OCI-LY7 (cell line): ENCODE data around the gene CLPSL1. TPM values are rescaled to one million over a fixed set of nuclear protein-coding genes. Genes with fewer than 3 reads are reported as not detected.

ENCODE experiments used
- total RNA-seq, 2 experiments: library from RNA; depleted of rRNA in 1 of 2; stranded (reverse); fragments of >200 nt in 1 of 2; shearing (Covaris generic) in 1 of 2; gene quantifications; 2 replicates each; pipeline ENCODE4 v1.2.3, GENCODE V29; 2014 to 2022

Gene CLPSL1
- total RNA-seq, 2 experiments from 2014 or later = not detected

Other genes starting within 250 kb of the CLPSL1 start
- 42.5 and 43.2 TPM in 2 replicates for gene FKBP5, start 92.1 kb upstream of the CLPSL1 start, total RNA-seq (2014; rRNA removed; shearing (Covaris generic))
- 79.1 and 81.4 TPM in 2 replicates for gene FKBP5, start 92.1 kb upstream of the CLPSL1 start, total RNA-seq (2022)
- 3.4 and 3.7 TPM in 2 replicates for gene ARMC12, start 44.0 kb upstream of the CLPSL1 start, total RNA-seq (2014; rRNA removed; shearing (Covaris generic))
- 4.4 and 4.9 TPM in 2 replicates for gene ARMC12, start 44.0 kb upstream of the CLPSL1 start, total RNA-seq (2022)
- not detected in 2 replicates for gene CLPSL2, start 4.4 kb upstream of the CLPSL1 start, total RNA-seq (2014; rRNA removed; shearing (Covaris generic))
- not detected in 2 replicates for gene CLPSL2, start 4.4 kb upstream of the CLPSL1 start, total RNA-seq (2022)
- not detected in 2 replicates for gene CLPS, start 16.3 kb downstream of the CLPSL1 start, total RNA-seq (2014; rRNA removed; shearing (Covaris generic))
- gene CLPS, start 16.3 kb downstream of the CLPSL1 start, total RNA-seq (2022) = not detected in 2 replicates
- not detected in 2 replicates for gene LHFPL5, start 24.3 kb downstream of the CLPSL1 start, total RNA-seq (2014; rRNA removed; shearing (Covaris generic))
- not detected in 2 replicates for gene LHFPL5, start 24.3 kb downstream of the CLPSL1 start, total RNA-seq (2022)
- gene SRPK1, start 140.1 kb downstream of the CLPSL1 start, total RNA-seq (2014; rRNA removed; shearing (Covaris generic)) = 75.6 and 86.0 TPM in 2 replicates
- gene SRPK1, start 140.1 kb downstream of the CLPSL1 start, total RNA-seq (2022) = 109 and 126 TPM in 2 replicates
- not detected in 2 replicates for gene SLC26A8, start 243.6 kb downstream of the CLPSL1 start, total RNA-seq (2014; rRNA removed; shearing (Covaris generic))
- not detected in 2 replicates for gene SLC26A8, start 243.6 kb downstream of the CLPSL1 start, total RNA-seq (2022)
- 30.2 and 38.7 TPM in 2 replicates for gene MAPK14, start 246.8 kb downstream of the CLPSL1 start, total RNA-seq (2014; rRNA removed; shearing (Covaris generic))
- gene MAPK14, start 246.8 kb downstream of the CLPSL1 start, total RNA-seq (2022) = 43.1 and 45.3 TPM in 2 replicates